Measurements from ENCODE around the gene PIAS1.

Gene PIAS1

DNA sequence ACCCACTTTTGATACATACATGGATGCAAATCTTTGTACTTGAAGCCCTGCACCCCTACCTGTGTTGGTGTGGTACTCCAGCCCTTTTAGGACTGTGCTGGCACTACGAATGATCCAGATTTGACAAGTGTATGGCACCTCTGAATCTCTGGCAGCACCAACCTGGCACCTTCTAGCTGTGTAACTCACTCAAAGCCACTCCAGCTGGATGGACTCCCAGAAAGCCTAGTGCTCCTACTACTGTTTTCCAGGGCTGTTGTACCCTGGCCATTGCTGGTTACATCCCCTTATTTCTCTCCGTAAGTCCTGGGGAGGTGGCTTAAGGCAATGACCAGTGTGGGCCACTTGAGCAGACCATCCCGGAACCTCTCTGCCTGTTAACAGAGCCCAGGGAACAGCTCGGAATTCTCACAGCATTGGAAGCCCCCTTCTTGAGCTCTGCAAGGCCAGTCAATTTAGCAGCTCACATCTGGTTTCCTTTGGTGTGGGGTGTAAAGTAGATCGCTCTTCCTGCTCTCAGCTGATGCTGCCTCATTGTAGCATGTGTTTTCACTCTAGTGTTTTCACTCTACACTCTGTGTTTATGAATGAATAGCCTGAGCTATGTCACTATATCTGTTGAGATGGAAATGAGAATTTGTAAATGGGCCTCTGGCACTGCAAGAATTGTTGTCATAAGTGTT lies 138.8 kb downstream of the PIAS1 start:
- Histone ChIP-seq H3K4me1 (ENCODE audit: control insufficient read depth, insufficient read depth, low read length) (0 out of 2 replicates have a peak, but pooled peaks cover 11% of the 10 kb centered on the region), H3K36me3 (ENCODE audit: control insufficient read depth, insufficient read depth, low read length) (peaks cover 29% of the 10 kb centered on the region), H3K27me3 (ENCODE audit: control insufficient read depth, insufficient read depth, low read length) (no peaks in the 10 kb centered on the region), H3K9me3 (ENCODE audit: control insufficient read depth, insufficient read depth, low read depth, low read length) (no peaks in the 10 kb centered on the region), H3K4me3 (ENCODE audit: low read depth, low read length) (no peak overlapping the region), H3K9ac (ENCODE audit: low read length) (no peak overlapping the region), H3K27ac (ENCODE audit: low read depth, low read length) (no peak overlapping the region)

DNA sequence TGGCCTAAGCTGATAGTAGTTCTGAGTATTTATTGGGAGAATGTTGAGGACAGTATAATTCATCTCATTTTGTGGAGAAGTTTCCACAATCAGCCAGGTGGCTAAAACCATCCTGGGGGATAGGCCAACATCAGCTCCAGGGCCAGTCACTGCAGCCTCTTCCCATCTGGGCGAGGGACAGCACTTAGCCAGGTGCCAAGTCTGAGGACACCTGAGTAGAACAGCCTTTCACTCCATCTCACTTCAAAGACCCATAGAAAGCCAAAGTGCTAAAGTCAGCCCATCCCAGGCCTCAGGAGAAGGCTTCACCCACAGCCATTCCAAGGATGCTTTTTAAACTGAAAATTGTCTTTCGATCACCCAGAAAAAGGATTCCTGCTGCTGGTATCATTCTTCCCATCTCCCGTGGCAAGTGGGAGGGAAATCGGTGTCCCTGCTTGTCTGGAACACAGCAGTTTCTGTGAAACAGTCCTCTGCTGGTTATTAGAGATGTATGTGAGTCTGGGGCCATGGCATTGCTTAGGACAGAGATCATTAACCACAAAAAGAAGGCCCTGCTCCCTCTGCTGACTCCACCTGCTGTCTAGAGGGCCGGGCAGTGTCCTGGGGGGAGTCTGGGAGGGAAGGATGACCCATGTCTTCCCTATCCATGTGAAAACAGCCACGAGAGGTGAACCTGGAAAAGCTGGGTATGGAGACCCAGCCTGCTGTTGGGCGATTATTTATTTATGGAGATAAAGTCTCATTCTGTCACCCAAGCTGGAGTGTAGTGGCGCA lies 141.4 kb downstream of the PIAS1 start:
- H3K4me1 ChIP-seq (ENCODE audit: control insufficient read depth, insufficient read depth, low read length): peaks cover 21% of the 10 kb centered on the region; the same call in 1 of the 2 replicates
- peaks cover 16% of the 10 kb centered on the region for H3K36me3 ChIP-seq (ENCODE audit: control insufficient read depth, insufficient read depth, low read length)
- H3K27ac ChIP-seq (ENCODE audit: low read depth, low read length): no peak overlapping the region

DNA sequence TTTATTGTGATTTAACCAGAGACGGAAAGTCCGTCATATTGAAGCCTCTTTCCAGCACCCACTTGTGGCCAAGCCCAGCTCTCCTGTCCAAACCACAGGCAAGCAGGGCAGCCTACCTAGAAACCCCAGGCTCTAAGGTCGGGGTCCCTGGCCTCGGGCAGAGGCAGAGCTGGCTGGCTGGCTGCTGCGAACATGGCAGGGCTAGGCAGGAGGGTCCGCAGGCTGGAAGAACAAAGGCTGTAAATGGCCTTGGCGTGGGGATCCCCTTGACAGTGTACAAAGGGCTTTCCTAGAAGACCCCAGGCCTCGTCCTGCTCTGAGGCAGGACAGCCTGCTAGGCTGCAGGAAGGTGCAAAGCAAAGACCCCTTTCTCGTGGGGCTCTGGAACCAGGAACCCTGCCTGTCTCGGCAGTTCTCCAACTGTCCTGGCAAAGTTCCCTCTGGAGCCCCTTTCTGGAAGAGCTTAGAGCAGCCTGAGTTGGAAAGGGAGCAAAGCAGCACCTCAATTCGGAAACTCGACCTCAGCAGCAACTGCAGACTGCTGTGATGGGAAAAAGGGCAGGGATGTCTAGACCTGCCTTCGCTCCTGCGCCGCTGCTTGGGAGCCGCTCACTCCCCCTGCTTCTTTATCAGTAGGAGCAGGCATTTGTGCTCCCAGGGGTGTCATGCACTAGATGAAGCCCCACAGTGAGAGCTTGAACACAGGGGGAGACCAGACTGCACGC lies 142.5 kb downstream of the PIAS1 start:
- Histone ChIP-seq H3K4me3 (ENCODE audit: low read depth, low read length) (no peak overlapping the region), H3K4me1 (ENCODE audit: control insufficient read depth, insufficient read depth, low read length) (peaks cover 23% of the 10 kb centered on the region), H3K9ac (ENCODE audit: low read length) (no peak overlapping the region), H3K27me3 (ENCODE audit: control insufficient read depth, insufficient read depth, low read length) (no peaks in the 10 kb centered on the region), H3K9me3 (ENCODE audit: control insufficient read depth, insufficient read depth, low read depth, low read length) (no peaks in the 10 kb centered on the region), H3K27ac (ENCODE audit: low read depth, low read length) (no peak overlapping the region), H3K36me3 (ENCODE audit: control insufficient read depth, insufficient read depth, low read length) (peaks cover 16% of the 10 kb centered on the region)

More for the DNA sequence above, 141.4 kb downstream of the PIAS1 start:
- H3K9me3 ChIP-seq (ENCODE audit: control insufficient read depth, insufficient read depth, low read depth, low read length): no peaks in the 10 kb centered on the region
- no peak overlapping the region for H3K4me3 ChIP-seq (ENCODE audit: low read depth, low read length)
- H3K27me3 ChIP-seq (ENCODE audit: control insufficient read depth, insufficient read depth, low read length): no peaks in the 10 kb centered on the region
- H3K9ac ChIP-seq (ENCODE audit: low read length): no peak overlapping the region

DNA sequence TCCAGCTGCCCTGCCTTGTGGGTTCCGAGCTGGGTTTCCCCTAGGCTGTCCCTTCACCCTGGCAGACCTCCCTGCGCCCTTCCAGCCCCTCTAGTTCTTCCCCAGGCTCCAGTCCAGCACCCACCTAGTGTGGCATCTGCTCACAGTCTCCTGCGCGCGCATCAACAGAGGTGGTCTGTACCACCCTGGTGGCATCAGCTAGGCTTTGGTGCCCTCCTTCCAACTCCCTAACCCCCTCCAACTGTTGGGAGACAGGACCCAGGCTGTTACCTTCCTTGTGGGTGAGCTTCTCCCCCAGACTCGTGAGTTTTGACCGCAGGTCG lies 143.0 kb downstream of the PIAS1 start:
- Histone ChIP-seq H3K4me1 (ENCODE audit: control insufficient read depth, insufficient read depth, low read length) (peaks cover 25% of the 10 kb centered on the region), H3K4me3 (ENCODE audit: low read depth, low read length) (no peak overlapping the region), H3K27me3 (ENCODE audit: control insufficient read depth, insufficient read depth, low read length) (no peaks in the 10 kb centered on the region), H3K9me3 (ENCODE audit: control insufficient read depth, insufficient read depth, low read depth, low read length) (no peaks in the 10 kb centered on the region), H3K27ac (ENCODE audit: low read depth, low read length) (no peak overlapping the region), H3K36me3 (ENCODE audit: control insufficient read depth, insufficient read depth, low read length) (peaks cover 16% of the 10 kb centered on the region), H3K9ac (ENCODE audit: low read length) (no peak overlapping the region)

DNA sequence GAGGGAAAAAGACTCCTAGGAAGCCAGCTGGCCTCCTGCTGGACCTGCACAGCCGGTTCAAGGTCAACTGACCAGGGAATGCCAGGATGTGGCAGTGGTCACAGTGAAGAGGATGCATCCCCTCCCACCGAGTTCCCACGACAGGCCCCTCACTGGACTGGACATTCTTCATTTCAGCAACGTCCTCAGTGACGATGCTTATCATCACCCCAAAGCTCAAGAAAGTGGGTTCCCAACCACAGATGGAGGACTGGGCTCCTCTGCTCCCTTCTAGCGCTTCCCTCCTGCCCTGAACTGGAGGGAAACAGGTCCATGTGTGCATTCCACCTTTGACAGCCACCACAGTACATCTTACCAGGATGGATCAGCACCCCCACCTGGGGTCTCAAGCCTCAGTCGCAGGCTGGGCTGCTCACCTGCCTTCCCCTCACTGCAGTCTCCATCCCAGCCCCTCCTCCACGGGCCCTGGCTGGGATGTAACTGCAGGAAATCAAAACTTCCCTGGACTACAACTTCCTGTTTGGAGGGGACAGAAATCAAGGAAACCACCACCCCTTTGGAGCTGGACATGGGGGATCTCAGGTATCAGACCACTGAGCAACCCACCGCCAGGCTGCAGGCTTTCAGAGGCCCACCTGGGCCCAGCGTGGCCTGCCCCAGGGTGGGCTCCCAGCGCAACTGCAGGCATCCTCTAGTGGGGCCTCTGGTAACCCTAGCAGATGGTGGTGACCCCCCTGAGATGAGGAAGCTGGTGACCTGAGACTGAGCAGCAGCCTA lies 143.7 kb downstream of the PIAS1 start:
- no peak overlapping the region for H3K9ac ChIP-seq (ENCODE audit: low read length)
- H3K9me3 ChIP-seq (ENCODE audit: control insufficient read depth, insufficient read depth, low read depth, low read length): no peaks in the 10 kb centered on the region
- no peak overlapping the region for H3K4me3 ChIP-seq (ENCODE audit: low read depth, low read length)
- H3K27ac ChIP-seq (ENCODE audit: low read depth, low read length): no peak overlapping the region
- peaks cover 9% of the 10 kb centered on the region for H3K36me3 ChIP-seq (ENCODE audit: control insufficient read depth, insufficient read depth, low read length)
- H3K4me1 ChIP-seq (ENCODE audit: control insufficient read depth, insufficient read depth, low read length): peaks cover 27% of the 10 kb centered on the region
- no peaks in the 10 kb centered on the region for H3K27me3 ChIP-seq (ENCODE audit: control insufficient read depth, insufficient read depth, low read length)

DNA sequence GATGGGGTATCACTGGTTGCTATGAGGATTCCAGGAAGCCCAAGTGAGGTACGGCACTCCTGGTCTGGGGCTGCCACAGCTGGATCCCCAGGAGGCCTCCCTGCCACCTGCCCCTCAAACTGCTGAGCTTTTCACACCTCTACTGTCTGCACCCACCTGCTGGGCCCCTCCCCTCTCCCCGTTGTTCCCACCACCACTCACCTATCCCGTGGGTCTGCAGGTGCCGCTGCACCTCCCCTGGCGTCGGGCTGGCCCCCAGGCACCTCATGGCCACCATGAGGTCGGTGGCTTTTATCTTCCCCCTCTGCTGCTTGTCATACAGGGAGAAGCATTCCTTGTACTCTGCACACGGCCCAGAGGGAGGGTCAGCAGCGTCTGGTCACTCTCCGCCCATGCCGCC lies 145.2 kb downstream of the PIAS1 start:
- no peaks in the 10 kb centered on the region; the same call in 1 of the 2 replicates for H3K36me3 ChIP-seq (ENCODE audit: control insufficient read depth, insufficient read depth, low read length)
- no peak overlapping the region for H3K27ac ChIP-seq (ENCODE audit: low read depth, low read length)
- H3K4me1 ChIP-seq (ENCODE audit: control insufficient read depth, insufficient read depth, low read length): peaks cover 27% of the 10 kb centered on the region
- no peaks in the 10 kb centered on the region for H3K9me3 ChIP-seq (ENCODE audit: control insufficient read depth, insufficient read depth, low read depth, low read length)
- H3K4me3 ChIP-seq (ENCODE audit: low read depth, low read length): no peak overlapping the region
- no peak overlapping the region for H3K9ac ChIP-seq (ENCODE audit: low read length)
- no peaks in the 10 kb centered on the region for H3K27me3 ChIP-seq (ENCODE audit: control insufficient read depth, insufficient read depth, low read length)

DNA sequence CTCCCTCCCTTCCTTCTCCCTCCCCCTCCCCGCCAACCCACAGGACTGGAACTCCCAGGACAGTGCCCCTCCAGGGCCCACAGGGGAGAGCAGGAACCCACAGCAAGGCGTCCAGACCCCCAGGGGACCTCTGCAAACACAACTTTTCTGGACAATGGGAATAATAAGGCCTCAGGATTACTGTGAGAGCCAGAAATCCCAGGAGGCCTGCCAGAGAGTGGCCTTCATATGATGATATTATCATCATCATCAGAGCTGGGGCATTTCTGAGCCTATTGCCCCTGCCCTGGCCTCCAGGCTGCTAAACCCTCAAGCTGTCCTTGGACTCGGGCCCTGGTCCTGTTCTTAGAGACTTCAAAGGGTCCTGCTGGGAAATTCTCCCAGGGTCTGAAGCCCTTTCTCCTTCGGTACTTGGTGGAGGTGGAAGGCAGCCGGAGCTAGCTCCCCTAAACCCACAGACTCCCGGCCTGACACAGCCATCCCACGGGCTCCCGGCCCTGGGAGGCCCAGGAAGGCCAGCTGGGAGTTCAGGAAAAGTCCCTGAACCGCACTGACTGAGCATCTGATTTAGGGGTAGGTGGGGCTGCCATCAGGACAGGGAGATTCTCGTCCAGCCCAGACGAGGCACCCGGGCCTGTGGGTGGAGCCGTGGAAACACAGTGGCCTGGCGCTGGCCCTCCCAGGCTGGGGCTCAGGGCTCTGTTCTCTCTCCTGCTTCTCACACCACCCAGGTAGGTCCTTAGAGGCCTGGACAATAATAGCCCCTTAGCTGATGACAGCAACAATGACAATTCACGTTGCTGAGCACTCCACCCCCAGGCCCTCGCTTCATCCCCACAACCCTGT lies 146.1 kb downstream of the PIAS1 start:
- Histone ChIP-seq H3K36me3 (ENCODE audit: control insufficient read depth, insufficient read depth, low read length) (no peaks in the 10 kb centered on the region; the same call in 1 of the 2 replicates), H3K4me3 (ENCODE audit: low read depth, low read length) (no peak overlapping the region), H3K4me1 (ENCODE audit: control insufficient read depth, insufficient read depth, low read length) (peaks cover 32% of the 10 kb centered on the region), H3K9ac (ENCODE audit: low read length) (no peak overlapping the region), H3K9me3 (ENCODE audit: control insufficient read depth, insufficient read depth, low read depth, low read length) (no peaks in the 10 kb centered on the region), H3K27ac (ENCODE audit: low read depth, low read length) (no peak overlapping the region), H3K27me3 (ENCODE audit: control insufficient read depth, insufficient read depth, low read length) (no peaks in the 10 kb centered on the region)

DNA sequence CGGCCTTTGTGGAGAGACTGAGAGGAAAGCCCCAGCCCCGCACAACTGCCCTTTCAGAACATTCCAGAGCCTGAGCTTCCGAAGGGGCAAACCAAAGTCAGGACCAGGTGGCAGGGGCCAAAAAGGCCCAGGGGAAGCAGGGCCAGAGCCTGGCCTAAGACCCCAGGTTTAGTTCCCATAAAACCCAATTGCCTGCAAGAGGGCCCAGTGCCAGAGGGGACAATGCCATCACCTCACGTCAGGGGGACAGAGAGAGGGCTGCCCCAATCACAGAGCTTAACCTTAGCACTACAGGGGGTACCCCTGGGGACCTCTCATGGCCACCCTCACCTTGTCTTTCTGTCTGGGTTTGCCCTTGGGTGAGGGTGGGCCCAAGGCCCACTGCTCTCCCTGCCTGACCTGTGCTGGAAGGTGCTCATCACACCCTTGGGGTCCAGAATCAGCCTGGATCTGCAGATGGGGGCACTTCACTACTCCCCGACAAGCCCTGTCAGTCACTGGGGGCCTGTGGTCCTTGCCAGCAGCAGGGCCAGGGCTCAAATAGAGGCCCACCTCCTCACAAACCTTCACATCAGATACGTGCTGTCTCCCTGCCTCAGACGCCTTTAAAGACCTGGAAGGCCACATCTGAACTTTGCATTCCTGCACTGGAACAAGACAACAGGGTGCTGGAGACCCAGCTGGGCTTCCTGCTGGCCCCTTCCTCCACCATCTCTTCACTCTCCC lies 147.2 kb downstream of the PIAS1 start:
- no peak overlapping the region for H3K4me3 ChIP-seq (ENCODE audit: low read depth, low read length)
- no peak overlapping the region for H3K27ac ChIP-seq (ENCODE audit: low read depth, low read length)
- H3K36me3 ChIP-seq (ENCODE audit: control insufficient read depth, insufficient read depth, low read length): no peaks in the 10 kb centered on the region; the same call in 1 of the 2 replicates
- peaks cover 42% of the 10 kb centered on the region for H3K4me1 ChIP-seq (ENCODE audit: control insufficient read depth, insufficient read depth, low read length)
- no peaks in the 10 kb centered on the region for H3K27me3 ChIP-seq (ENCODE audit: control insufficient read depth, insufficient read depth, low read length)
- no peak overlapping the region for H3K9ac ChIP-seq (ENCODE audit: low read length)
- H3K9me3 ChIP-seq (ENCODE audit: control insufficient read depth, insufficient read depth, low read depth, low read length): no peaks in the 10 kb centered on the region

DNA sequence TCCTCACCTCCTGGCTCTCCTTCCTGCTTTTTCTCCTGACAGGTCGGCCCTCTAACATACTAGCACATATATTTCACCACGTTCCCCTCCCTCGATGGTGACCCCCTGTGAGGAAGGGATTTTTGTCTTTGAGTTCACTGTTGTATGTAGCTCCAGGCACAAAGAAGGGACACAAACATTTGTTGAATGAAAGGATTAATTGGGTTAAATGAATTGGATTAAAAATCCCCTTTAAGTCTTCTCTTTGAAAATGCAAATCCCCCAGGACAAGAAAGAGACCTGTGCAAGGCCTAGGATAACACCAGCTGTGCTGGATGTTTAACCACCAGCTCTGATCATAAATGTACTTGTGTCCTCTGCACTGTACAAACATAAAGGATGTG lies 147.8 kb downstream of the PIAS1 start:
- Histone ChIP-seq H3K4me3 (ENCODE audit: low read depth, low read length) (no peak overlapping the region), H3K9me3 (ENCODE audit: control insufficient read depth, insufficient read depth, low read depth, low read length) (no peaks in the 10 kb centered on the region), H3K27me3 (ENCODE audit: control insufficient read depth, insufficient read depth, low read length) (no peaks in the 10 kb centered on the region), H3K27ac (ENCODE audit: low read depth, low read length) (no peak overlapping the region), H3K36me3 (ENCODE audit: control insufficient read depth, insufficient read depth, low read length) (no peaks in the 10 kb centered on the region; the same call in 1 of the 2 replicates), H3K9ac (ENCODE audit: low read length) (no peak overlapping the region), H3K4me1 (ENCODE audit: control insufficient read depth, insufficient read depth, low read length) (peaks cover 48% of the 10 kb centered on the region)
